Thoracic aorta (tissue), 2 donors: ENCODE measurements around the gene ZNF785. TPM values are rescaled to one million over a fixed set of nuclear protein-coding genes. Genes with fewer than 3 reads are reported as not detected.

Experiments used
- ATAC-seq: fragments of 150-250 bp; one replicate; pipeline ENCODE4 v1.8.0; 2017; ENCODE audit warnings: low read depth; ENCODE audit not compliant: insufficient number of reproducible peaks, low FRiP score
- DNase-seq: peaks from one replicate; pipeline ENCODE4 v3.0.0-alpha.2; 2020; ENCODE audit warnings: low spot score
- H3K27ac ChIP-seq, 2 donors: fragments of 200-600 bp; sonication (generic); 1 replicate in 1 of 2; 2 replicates in 1 of 2; pipeline ENCODE4 v1.5.1; 2016; ENCODE audit warnings: mild to moderate bottlenecking in 2 of 2, moderate library complexity in 2 of 2
- H3K27me3 ChIP-seq: fragments of 200-600 bp; sonication (generic); replicated peaks from 2 replicates; pipeline ENCODE4 v1.6.0; 2016; ENCODE audit warnings: mild to moderate bottlenecking; ENCODE audit not compliant: insufficient read depth
- H3K36me3 ChIP-seq: fragments of 200-600 bp; sonication (generic); one replicate; pipeline ENCODE4 v1.5.1; 2016
- H3K4me1 ChIP-seq, 2 donors: fragments of 200-600 bp; sonication (generic); 1 replicate in 1 of 2; 2 replicates in 1 of 2; pipeline versions ENCODE4 v1.5.1 to v1.6.0; 2016; ENCODE audit warnings: low read depth in 2 of 2, mild to moderate bottlenecking in 1 of 2; ENCODE audit not compliant: control insufficient read depth in 1 of 2
- H3K4me3 ChIP-seq: fragments of 200-600 bp; sonication (generic); 2 replicates; pipeline ENCODE4 v1.5.1; 2016; ENCODE audit warnings: mild to moderate bottlenecking
- H3K9me3 ChIP-seq: fragments of 200-600 bp; sonication (generic); 2 replicates; pipeline ENCODE4 v1.5.1; 2016
- total RNA-seq, 2 donors: library from RNA; depleted of rRNA; stranded (reverse); fragments of >200 nt; gene quantifications; one replicate each; pipeline versions ENCODE4 v1.1.0 to v1.2.3, GENCODE V29; 2016
- TF ChIP-seq, protein P1 (sequence below): fragments of 200-600 bp; sonication (generic); IDR thresholded peaks from one replicate; pipeline ENCODE4 v1.5.1; 2019; ENCODE audit warnings: antibody characterized with exemption

Gene ZNF785
- total RNA-seq, 2 donors from 2014 or later, result 10.9 to 15.6 TPM

DNA sequence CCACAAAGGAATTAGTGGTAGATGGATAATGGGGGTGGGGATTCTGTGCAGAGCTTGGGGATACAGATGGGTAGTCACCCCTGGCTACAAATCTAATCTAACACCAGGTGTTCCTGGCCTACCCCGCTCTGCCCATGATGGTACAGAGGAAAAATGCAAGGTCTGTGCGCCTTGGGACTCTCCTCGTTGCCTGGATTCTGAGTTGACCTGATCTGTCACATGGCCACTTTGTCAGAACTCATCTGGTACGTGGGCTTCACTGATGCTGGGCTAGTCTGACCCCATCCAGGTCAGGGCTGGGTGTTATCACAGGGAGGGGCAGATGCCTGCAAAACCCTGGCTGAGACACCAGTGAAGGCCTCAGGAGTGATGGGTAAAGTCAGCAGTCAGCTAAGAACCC lies 32.5 kb downstream of the ZNF785 start:
- TF ChIP-seq, protein P1, sequence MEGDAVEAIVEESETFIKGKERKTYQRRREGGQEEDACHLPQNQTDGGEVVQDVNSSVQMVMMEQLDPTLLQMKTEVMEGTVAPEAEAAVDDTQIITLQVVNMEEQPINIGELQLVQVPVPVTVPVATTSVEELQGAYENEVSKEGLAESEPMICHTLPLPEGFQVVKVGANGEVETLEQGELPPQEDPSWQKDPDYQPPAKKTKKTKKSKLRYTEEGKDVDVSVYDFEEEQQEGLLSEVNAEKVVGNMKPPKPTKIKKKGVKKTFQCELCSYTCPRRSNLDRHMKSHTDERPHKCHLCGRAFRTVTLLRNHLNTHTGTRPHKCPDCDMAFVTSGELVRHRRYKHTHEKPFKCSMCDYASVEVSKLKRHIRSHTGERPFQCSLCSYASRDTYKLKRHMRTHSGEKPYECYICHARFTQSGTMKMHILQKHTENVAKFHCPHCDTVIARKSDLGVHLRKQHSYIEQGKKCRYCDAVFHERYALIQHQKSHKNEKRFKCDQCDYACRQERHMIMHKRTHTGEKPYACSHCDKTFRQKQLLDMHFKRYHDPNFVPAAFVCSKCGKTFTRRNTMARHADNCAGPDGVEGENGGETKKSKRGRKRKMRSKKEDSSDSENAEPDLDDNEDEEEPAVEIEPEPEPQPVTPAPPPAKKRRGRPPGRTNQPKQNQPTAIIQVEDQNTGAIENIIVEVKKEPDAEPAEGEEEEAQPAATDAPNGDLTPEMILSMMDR, result no peak
- Histone ChIP-seq H3K27ac (no peak overlapping the region), H3K4me3 (no peak overlapping the region), H3K36me3 (peaks cover 22% of the 10 kb centered on the region), H3K9me3 (no peaks in the 10 kb centered on the region), H3K4me1 (peaks cover 5 to 17% of the 10 kb centered on the region in 2 donors), H3K27me3 (no peaks in the 10 kb centered on the region)
- ATAC-seq (no peak), DNase-seq (no peak)

DNA sequence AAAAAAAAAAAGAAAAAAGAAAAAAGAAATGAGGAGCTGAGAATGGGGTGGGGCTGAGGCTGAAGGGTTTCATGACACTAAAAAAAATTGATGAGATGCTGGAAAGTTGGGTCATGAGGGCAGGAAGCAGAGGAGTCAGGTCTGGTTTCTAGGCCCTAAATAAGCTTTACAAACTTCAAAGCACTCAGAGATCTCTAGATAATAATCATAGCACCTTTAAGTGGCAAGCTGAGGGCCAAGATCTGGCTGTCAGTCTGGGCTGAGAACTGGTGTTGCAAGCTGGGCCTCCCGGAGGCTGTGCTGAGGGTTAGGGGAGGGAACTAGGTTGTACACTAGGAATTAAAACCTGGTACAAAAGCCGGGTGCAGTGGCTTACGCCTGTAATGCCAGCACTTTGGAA lies 33.7 kb downstream of the ZNF785 start:
- peaks cover 0 to 8% of the 10 kb centered on the region in 2 donors for H3K4me1 ChIP-seq
- peaks cover 22% of the 10 kb centered on the region for H3K36me3 ChIP-seq
- no peak overlapping the region for H3K27ac ChIP-seq
- no peaks in the 10 kb centered on the region for H3K27me3 ChIP-seq
- TF ChIP-seq, protein P1, result no peak
- no peak overlapping the region for H3K4me3 ChIP-seq
- no peak for ATAC-seq
- no peaks in the 10 kb centered on the region for H3K9me3 ChIP-seq
- no peak for DNase-seq

DNA sequence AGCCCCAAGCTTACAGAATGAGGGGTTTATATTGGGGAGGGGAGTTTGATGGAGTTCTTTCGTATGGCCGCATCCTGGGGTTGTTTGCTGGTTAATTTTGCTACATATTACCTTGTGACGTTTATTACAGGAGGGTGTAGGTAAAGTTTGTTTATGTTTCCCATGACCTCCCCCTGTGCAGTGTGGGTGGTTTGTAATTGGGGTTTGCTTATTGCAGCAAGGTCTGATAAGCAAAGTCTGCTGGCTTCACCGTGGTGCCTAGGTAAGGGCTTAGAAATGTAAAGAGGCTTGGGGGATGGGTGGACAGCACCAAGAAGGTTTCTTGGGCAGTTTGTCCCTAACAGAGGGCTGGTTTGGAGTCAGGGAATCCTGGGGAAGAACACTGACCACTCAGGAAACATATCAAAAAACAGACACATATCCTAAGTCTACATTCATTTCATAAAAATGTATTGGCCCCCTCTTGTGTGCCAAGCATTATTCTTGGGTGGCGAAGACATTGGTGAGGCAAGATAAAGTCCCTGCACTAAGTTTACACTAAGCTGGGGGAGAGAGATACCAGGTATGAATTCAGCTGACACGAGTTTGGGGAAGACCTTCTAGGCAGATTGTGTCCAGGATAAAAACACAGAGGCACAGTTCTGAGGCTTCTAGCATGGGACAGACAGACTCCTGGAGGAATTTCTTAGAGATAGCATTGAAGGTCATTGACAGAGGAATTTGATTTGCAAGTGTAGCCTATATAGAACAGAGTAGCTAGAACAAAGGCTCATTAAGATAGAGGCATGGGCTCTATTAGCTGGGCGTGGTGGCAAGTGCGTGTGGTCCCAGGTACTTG lies 36.9 kb downstream of the ZNF785 start:
- no peaks in the 10 kb centered on the region for H3K9me3 ChIP-seq
- H3K4me3 ChIP-seq, result no peak overlapping the region
- DNase-seq (no peak), ATAC-seq (no peak)
- no peaks in the 10 kb centered on the region for H3K27me3 ChIP-seq
- TF ChIP-seq, protein P1, result no peak
- H3K27ac ChIP-seq, result no peak overlapping the region
- H3K4me1 ChIP-seq, result no peaks in the 10 kb centered on the region
- peaks cover under 1% of the 10 kb centered on the region for H3K36me3 ChIP-seq

DNA sequence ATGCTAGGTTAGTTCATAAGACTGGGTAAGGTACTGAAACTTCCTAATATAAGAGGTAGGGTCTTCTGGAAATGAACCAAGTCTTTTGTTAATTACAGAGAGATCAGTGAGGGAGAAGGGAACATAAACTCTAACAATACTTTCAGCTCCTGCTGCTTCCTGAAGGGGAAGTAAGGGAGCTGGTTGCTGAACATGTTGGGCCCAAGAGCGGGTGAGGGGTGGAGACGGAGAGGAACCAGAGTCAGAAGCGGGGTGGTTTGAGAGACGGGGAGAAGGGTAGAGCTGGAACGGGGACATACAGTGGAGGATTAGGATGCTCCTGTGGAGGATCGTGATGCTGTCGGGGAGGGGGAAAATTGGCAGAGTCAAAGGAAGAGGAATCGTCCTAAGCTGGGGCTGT lies 39.4 kb downstream of the ZNF785 start:
- Histone ChIP-seq H3K36me3 (no peaks in the 10 kb centered on the region), H3K9me3 (no peaks in the 10 kb centered on the region), H3K27me3 (no peaks in the 10 kb centered on the region), H3K4me1 (no peaks in the 10 kb centered on the region), H3K27ac (no peak overlapping the region), H3K4me3 (no peak overlapping the region)
- DNase-seq (no peak), ATAC-seq (no peak)
- TF ChIP-seq, protein P1, result no peak

DNA sequence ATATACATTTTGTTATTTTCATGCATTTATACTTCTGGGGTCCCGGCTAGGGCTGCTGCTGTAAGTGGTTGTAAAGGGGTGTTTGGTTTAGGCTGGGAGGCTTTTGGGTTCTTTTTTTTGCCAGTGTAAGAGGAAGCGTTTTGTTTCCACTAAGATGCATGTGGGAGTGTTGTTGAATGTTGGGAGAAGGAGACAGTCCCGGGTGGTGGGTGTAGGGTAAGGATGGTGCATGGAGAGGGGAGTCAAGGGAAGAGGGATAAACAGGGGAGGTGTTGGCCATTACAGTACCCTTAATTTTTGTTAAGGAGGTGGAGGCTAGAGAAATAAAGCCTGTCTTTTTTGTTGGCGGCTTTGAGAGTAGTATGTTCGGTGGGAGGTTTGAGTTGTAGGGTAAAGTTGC lies 42.4 kb downstream of the ZNF785 start:
- no peak for ATAC-seq
- DNase-seq, result no peak
- H3K4me1 ChIP-seq, result no peaks in the 10 kb centered on the region
- H3K27ac ChIP-seq, result no peak overlapping the region
- H3K9me3 ChIP-seq, result no peaks in the 10 kb centered on the region
- H3K36me3 ChIP-seq, result no peaks in the 10 kb centered on the region
- no peaks in the 10 kb centered on the region for H3K27me3 ChIP-seq
- TF ChIP-seq, protein P1, result no peak
- no peak overlapping the region for H3K4me3 ChIP-seq
